Panc1 (cell line): ENCODE results near the gene NPLOC4. TPM values are rescaled to one million over a fixed set of nuclear protein-coding genes. Genes with fewer than 3 reads are reported as not detected.

Experiments used
- ATAC-seq: fragments of 200-7000 bp; cut with Tn5 transposase; 2 replicates; pipeline ENCODE4 v1.9.1; 2020; ENCODE audit warnings: mild to moderate bottlenecking, moderate library complexity
- BruUV-seq: library from RNA; stranded (reverse); fragments of 400-500 nt; replicated peaks from 2 replicates; lab custom pipeline; 2021; lab: Mats Ljungman, UMichigan
- CTCF ChIA-PET: fragments of 300-600 bp; sonication (Branson Sonifier 250); formaldehyde crosslinking; loops from one replicate; lab custom pipeline; 2022; ENCODE audit warnings: antibody characterized with exemption; lab: Charles Lee
- POLR2A ChIA-PET: fragments of 300-600 bp; sonication (Branson Sonifier 250); formaldehyde crosslinking; loops from one replicate; lab custom pipeline; 2022; ENCODE audit warnings: antibody characterized with exemption; lab: Charles Lee
- DNase-seq: peaks from one replicate; pipeline ENCODE4 v3.0.0-alpha.2; 2010; ENCODE audit warnings: low read depth, low spot score
- H3K27ac ChIP-seq: 2 replicates; pipeline ENCODE4 v1.5.1; 2011; ENCODE audit warnings: mild to moderate bottlenecking, low read length, inconsistent platforms
- H3K27me3 ChIP-seq: fragments of 200-500 bp; sonication (Bioruptor generic); 2 replicates; pipeline ENCODE4 v1.6.0; 2014; ENCODE audit warnings: low read length, inconsistent platforms; ENCODE audit not compliant: control insufficient read depth, insufficient read depth
- H3K36me3 ChIP-seq: fragments of 200-500 bp; sonication (Bioruptor generic); 2 replicates; pipeline ENCODE4 v1.5.1; 2014; ENCODE audit warnings: inconsistent platforms, mild to moderate bottlenecking, low read length, moderate library complexity; ENCODE audit not compliant: control insufficient read depth, insufficient read depth
- H3K4me1 ChIP-seq: 2 replicates; pipeline ENCODE4 v1.5.1; 2011; ENCODE audit warnings: inconsistent platforms, mild to moderate bottlenecking, low read length, moderate library complexity; ENCODE audit not compliant: control insufficient read depth, insufficient read depth
- H3K4me3 ChIP-seq, 2 experiments: 2 replicates each; pipeline ENCODE4 v1.5.1; 2011 to 2012; ENCODE audit warnings: low read depth in 2 of 2, low read length in 2 of 2, mild to moderate bottlenecking in 2 of 2, inconsistent platforms in 1 of 2, moderate library complexity in 1 of 2
- H3K9me3 ChIP-seq: fragments of 200-500 bp; sonication (Bioruptor generic); 2 replicates; pipeline ENCODE4 v1.5.1; 2014; ENCODE audit warnings: low read depth, mild to moderate bottlenecking, inconsistent platforms, low read length, moderate library complexity; ENCODE audit not compliant: control insufficient read depth, insufficient read depth
- CTCF ChIP-seq: fragments of 450-650 bp; IDR thresholded peaks from 2 replicates; pipeline ENCODE4 v1.5.1; 2017; ENCODE audit warnings: mild to moderate bottlenecking
- POLR2AphosphoS5 ChIP-seq: IDR thresholded peaks from 2 replicates; pipeline ENCODE4 v1.6.1; 2012; ENCODE audit warnings: mild to moderate bottlenecking, low read depth, low read length, moderate library complexity
- REST ChIP-seq, 2 experiments: IDR thresholded peaks; 2 replicates each; pipeline ENCODE4 v1.6.1; 2011 to 2012; ENCODE audit warnings: low read depth in 2 of 2, control low read depth in 1 of 2, low read length in 1 of 2, mild to moderate bottlenecking in 1 of 2, moderate library complexity in 1 of 2; ENCODE audit not compliant: insufficient read depth in 1 of 2
- SIN3A ChIP-seq: IDR thresholded peaks from 2 replicates; pipeline ENCODE4 v1.6.1; 2012; ENCODE audit warnings: low read depth, mild to moderate bottlenecking, low read length, moderate library complexity, borderline replicate concordance; ENCODE audit not compliant: insufficient read depth
- TCF7L2 ChIP-seq: IDR thresholded peaks from 2 replicates; pipeline ENCODE4 v1.6.1; 2011; ENCODE audit warnings: mild to moderate bottlenecking, low read depth, low read length, inconsistent platforms
- in situ Hi-C: cut with HindIII; loops from 2 replicates; pipeline ENCODE4 v1.10.0; 2016; ENCODE audit warnings: low sequenced_read_pairs, low pct_unique_long_range_greater_than_20kb
- intact Hi-C: fragments of 100-400 bp; cut with micrococcal nuclease; formaldehyde crosslinking; loops from one replicate; pipeline ENCODE4 v1.10.0; 2022; ENCODE audit not compliant: unreplicated experiment
- total RNA-seq: library from RNA; stranded (reverse); gene quantifications from one replicate; pipeline ENCODE4 v1.2.1, GENCODE V29; 2021; ENCODE audit not compliant: unreplicated experiment

NPLOC4 gene
- total RNA-seq, 1 experiment from 2014 or later = 246 TPM

DNA sequence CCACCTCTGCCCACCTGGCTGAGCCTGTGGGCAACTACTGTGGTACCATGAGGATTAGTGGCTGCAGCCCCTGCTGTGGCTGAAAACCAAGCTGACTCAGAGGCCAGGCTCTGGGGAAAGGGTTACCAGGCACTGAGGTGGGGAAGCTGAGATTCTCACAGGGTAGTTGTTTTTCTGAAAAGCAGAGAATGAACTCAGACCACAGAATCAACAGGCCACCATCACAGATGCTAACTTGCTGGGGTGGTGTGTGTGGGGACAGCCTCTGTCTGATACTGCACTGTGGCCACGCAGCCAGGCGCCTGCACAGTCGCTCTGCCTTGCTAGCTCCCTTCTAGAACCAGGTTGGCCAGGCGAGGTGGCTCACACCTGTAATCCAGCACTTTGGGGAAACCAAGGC is 28.8 kb downstream of the NPLOC4 start:
- TF ChIP-seq CTCF = no peak
- H3K27me3 ChIP-seq = no peaks in the 10 kb centered on the region
- no peak overlapping the region for H3K4me3 ChIP-seq
- POLR2A ChIA-PET = no interaction called here
- intact Hi-C loops = no loop called here
- peaks cover 5% of the 10 kb centered on the region; the same call in 1 of the 2 replicates for H3K4me1 ChIP-seq
- no TSS peak for BruUV-seq
- H3K36me3 ChIP-seq = peaks cover 42% of the 10 kb centered on the region
- CTCF ChIA-PET = no interaction called here
- 0 out of 2 replicates have a peak overlapping the region, but pooled peaks have one; percentile 12 for H3K27ac ChIP-seq
- no peaks in the 10 kb centered on the region for H3K9me3 ChIP-seq
- DNase-seq (no peak), ATAC-seq (no peak; the same call in 1 of the 2 replicates)
- in situ Hi-C loops = no loop called here

- TF ChIP-seq CTCF (no peak), REST (IDR thresholded peaks at IDR 0.05; ENCODE audit: insufficient read depth in 1 of 2, low read depth in 2 of 2, low read length in 1 of 2) (no peak), POLR2AphosphoS5 (no peak), SIN3A (no peak), TCF7L2 (no peak)
- H3K27ac ChIP-seq = 0 out of 2 replicates have a peak overlapping the region, but pooled peaks have one; percentile 12
- POLR2A ChIA-PET = interaction anchor here (0.5 to 0.6 kb wide), 2 partner anchors 13 to 116 kb away, joined by 3 to 7 read pairs; no protein-coding TSS in a partner anchor
- DNase-seq = no peak
- no peaks in the 10 kb centered on the region for H3K27me3 ChIP-seq
- no peaks in the 10 kb centered on the region for H3K9me3 ChIP-seq
- BruUV-seq = no TSS peak
- peaks cover 5% of the 10 kb centered on the region; the same call in 1 of the 2 replicates for H3K4me1 ChIP-seq
- peaks cover 38% of the 10 kb centered on the region for H3K36me3 ChIP-seq
- in situ Hi-C loops (no loop called here), intact Hi-C loops (no loop called here)
- CTCF ChIA-PET = no interaction called here
- ATAC-seq = no peak
- no peak overlapping the region for H3K4me3 ChIP-seq
Observed at GRCh38 chr17:81607431-81607830, 29.5 kb downstream of the NPLOC4 start.
